Stimulated activated CD8-positive, alpha-beta memory T cell treated with anti-CD3 and anti-CD28 coated beads, Interleukin-15, amount 100 ng/mL, for 1 hour (primary cell): ENCODE data around the gene DCP1B.
A peak's percentile ranks its signal among the peaks of the same experiment; 100 is the strongest.
"Not testable (repeated sequence)": the region's sequence is repeated elsewhere in the genome, so short reads cannot be mapped to it uniquely, and the experiment has no call there.

Source experiments
- DNase-seq: peaks from one replicate; pipeline ENCODE4 v3.0.0-alpha.2; 2020; ENCODE audit warnings: low read depth

Gene DCP1B

DNA sequence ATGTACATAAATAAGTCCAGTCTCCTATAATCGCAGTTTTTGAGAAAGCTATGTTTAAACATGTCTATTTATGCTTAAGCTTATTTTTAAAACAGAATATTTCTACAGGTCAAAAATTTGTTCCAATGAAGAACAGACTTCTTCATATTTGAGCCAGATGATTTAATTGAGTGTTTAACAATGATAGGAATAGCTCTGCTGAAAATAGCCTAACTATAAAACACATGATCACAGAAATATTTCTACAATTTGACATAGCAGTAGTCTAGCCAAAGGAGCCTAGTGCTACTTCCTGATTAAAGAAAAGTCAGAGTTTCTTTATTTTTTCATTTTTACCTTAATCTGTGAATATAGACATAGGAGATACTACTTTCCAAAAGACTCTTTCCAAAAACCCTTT lies 29.4 kb downstream of the DCP1B start:
- DNase-seq: no peak

DNA sequence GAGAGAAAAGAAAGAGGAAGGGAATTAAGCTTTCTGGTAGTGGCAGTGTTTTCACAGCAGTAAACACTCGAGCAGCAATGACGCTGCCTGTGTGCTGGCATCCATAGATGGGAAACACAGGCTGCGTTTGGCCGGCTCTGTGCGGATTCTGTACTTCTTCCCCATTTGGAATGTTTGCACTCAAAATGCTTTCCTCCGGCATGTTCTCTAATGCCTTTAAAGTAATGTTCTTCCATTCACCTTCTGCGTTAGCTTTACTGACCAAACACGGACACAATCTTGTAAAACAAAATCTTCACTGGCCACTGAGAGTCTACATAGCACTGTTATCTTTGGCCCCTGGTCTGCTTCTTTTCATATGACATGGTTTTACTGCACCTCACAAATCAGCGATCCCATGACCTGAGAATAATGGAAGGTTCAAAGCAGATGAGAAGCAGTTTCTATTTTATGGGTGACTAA lies 31.4 kb downstream of the DCP1B start:
- DNase-seq: no peak

DNA sequence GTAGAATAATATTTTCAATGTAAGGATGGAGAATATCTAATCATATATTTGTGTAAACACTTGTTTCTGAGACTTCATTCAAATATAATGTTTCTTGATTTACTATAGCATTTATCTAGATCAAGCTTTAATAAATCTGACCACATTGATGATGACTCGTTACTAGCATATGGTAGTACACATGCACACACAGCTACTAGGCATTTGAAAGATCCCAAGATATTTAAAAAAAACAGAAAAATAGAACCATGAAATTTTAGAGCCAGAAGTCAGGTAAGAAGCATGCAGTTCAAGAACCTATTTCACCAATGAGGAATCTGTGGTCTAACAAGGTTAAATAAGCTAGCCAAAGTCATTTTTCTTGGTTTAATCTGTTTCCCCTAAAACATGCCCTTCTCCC lies 32.0 kb downstream of the DCP1B start:
- no peak for DNase-seq

DNA sequence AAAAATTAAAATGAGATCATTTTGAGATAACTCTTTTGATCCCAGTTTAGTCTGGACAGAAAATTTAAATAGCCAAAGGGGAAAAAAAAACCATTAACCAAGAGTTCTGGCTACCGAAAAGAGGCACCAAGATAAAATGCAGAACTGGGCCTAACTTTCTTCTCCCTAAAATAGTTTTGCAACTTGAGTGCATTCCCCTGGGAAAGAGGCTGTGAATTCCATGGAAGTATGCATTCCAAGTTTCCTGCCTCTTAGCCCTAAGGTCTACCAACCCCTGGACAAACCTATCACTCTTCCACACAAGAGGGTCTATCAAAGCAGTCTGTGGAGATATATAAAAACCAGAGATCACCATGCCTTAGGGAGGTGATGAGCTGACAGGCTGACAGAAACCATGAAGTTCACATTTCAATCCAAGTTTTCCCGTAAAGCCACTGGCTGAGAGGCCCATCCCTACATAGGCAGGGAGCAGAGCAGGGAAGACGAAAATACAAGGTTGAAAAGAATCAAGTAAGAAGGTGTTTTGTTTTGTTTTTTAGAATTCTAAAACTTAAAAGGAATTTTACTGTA lies 33.8 kb downstream of the DCP1B start:
- no peak for DNase-seq

DNA sequence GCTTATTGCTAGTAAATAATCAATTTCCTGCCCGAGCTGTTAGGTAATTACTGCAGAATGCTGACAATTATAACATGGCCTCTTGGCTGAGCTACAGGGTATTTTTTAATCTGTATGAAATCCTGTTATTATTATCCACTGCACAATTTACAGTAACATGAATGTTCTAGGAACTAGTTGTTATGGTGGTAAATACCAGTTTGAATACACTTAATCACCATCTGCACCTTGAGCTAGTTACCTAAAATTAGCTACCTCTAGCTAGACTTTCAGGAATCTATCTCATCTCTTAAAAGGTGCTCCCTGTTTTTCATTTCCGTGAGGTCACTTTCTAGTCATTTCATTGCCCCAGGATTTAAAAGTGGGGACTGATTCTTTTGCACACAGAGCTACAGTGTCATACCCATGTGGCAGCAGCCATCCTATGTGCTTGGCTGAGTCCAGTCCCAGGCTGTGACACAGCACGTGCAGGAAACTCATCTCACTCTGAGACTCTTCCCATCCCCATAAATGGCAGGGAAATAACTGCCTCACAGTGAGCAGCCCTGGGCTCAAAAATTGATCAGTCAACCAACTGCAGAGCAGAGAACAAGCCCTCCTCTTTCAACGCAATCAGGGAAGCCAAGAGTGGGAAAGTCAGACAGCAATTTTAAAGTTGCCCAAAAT lies 37.6 kb downstream of the DCP1B start:
- DNase-seq: no peak

DNA sequence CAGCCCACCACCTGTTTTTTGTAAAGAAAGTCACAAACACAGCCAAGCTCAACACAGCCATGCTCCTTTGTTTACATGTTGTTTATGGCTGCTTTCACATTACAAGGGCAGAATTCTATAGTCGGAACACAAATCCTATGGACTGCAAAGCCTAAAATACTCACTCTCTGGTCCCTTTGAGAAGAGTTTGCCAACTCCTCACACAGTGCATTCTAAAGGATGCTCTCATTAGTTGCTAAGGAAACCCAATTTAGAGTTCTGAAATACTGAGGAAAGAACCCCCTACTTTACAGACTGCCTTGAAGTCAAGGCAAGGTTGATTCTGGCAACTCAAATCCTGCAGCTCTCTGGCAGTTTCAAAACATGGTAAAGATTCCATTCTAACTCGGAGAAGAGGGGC lies 38.3 kb downstream of the DCP1B start:
- DNase-seq: no peak

DNA sequence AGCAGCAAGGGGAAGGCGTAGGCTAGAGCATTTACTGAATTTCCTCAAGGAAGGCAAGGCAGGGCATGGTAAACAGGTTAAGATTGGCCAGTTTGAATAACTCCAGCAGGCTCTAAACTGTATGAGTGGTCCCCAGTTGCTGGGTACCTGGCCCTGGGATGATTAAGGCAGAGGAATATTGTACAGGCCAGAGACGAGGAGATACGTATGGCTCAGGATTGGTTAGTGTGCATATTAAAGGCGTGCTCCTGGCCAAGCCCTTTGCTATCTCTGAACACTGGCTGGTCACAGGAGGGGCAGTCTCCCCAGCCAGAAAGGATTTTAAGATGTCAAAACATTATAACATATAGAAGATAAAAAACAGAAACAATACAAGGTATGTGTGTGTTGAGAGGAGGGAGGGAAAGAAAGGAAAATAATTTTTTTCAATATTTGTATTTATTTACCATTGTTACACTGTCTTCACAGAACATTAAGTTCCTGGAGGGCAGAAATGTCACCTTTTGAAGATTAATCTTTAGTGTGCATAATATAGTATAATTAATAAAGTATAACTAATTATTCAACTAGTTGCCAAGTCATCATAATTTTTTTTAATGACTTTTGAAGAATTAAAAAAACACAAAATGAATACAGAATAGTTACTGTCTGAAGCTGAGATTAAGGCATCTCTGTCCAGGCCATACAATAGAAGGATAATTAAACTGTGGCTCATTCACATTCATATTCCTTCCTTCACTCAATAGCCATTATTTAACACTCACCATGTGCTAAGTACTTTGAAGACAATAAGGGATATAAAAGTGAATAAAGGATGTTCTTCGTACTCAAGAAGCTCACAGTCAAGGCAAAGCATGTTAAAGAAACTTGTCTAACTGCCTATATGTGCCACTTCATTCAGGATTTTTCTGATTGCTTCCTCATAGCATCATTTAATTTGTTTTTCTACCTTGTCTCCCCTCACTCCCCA lies 41.9 kb downstream of the DCP1B start:
- DNase-seq: no peak

DNA sequence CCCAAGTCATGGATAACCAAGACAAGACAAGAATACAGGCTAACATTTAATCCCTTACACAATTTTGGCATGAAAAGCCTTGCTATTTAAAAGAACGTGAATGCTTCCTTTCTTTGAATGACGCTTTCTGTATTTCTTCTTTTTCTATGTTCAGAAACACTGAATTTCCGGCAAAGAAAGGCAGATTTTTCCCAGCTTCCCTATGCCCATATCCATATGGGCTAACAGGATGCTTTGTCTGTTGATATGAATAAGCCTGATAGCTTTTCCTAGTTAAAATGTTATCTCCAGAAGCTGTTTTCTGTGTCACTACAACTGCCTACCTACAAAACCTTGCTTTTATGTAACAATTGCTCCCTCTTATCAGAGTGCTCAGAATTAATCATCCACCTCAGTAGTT lies 47.5 kb downstream of the DCP1B start:
- no peak for DNase-seq

DNA sequence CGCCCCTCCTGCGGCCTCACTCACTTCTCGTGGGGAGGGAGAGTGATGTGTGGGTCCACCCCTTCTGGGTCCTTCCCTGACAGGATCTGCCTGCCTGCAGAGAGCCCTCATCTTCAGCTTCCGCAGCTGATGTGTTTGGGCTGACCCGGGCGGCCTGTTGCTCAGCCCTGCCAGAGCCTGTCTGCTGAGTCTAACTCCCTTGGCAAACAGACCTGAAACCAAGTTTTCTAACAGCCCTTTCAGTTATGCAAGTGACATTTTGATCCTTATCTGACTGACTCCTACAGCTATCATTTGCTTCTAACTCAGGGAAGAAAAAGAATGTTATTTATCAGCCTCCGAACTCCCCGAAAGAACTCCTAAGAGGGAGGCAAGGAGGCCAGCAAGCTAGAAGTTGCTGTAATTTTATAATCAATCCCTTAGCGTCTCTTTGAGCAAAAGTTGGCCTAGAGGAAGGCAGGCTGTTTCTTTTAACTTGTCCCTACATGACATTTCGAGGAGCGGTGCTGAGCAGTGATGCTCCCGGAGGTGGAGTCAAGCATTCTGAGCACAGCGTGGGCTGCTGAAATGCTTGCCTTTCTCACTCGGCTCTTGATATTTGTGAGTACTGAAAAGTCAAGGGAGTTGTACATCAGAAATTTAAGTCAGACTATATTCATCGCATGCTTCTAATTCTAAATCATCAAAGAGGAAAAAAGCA lies 54.3 kb downstream of the DCP1B start:
- no peak for DNase-seq

DNA sequence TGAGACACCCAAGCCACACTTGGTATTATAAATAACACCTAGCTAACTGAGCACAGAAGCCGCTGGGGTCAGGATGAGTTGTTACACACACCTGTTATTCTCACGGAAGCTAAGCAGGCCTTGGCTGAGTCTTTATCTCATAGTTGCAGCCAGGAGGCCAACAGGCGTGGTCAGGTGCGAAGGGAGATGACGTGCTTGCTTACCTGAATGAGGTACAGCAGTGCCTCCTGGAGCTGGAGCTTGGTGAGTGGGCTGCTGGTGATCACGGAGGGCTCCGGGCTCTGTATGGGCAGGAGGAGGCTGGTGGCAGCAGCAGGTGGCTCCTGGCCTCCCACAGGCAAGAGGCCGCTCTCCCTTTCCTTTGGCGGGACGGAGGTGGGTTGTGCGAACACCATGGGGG lies 55.4 kb downstream of the DCP1B start:
- no peak for DNase-seq

DNA sequence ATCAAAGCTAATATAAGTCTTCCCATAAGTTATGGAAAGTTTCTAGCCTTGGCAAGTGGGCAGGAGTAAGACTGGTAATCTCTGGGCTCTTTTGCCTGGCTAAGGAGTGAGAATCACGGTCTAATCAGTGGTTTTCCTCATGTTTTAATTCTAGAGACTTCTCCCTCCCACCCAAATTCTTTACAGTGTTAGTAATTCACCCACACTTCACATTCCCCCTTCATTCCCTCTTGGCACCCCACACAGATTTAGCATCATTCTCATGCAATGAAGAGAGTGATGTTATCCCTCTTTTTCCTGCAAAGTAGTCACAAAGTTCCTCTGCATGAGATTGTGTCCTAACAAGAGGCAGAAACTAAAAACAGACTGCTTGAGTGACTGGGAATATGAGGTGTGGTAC lies 57.2 kb downstream of the DCP1B start:
- no peak for DNase-seq

DNA sequence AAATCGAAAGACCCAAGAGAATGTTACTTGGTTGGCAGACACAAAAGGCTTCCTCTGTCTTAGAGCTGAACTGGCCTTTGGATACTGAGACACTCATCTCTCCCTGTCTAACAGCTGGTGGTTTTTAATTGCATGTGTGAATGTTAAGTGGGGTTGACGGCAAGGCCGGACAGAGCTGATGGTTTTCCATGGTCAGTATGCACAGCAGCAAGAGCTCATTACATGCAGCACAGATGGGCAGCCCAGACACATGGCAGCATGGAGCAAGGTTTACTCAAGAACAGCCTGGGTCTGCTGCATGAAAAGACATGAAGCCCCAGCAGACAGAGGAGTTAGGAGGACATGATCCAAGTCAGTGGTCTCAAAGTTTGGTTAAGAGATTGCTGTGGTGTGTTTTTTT lies 58.0 kb downstream of the DCP1B start:
- no peak for DNase-seq

DNA sequence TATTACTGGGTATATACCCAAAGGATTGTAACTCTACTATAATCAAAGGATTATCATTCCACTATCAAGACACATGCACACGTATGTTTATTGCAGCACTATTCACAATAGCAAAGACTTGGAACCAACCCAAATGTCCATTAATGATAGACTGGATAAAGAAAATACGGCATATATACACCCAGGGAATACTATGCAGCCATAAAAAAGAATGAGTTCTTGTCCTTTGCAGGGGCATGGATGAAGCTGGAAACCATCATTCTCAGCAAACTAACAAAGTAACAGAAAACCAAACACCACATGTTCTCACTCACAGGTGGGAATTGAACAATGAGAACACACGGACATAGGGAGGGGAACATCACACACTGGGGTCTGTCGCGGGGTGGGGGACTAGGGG lies 58.8 kb downstream of the DCP1B start:
- not testable (repeated sequence) for DNase-seq

DNA sequence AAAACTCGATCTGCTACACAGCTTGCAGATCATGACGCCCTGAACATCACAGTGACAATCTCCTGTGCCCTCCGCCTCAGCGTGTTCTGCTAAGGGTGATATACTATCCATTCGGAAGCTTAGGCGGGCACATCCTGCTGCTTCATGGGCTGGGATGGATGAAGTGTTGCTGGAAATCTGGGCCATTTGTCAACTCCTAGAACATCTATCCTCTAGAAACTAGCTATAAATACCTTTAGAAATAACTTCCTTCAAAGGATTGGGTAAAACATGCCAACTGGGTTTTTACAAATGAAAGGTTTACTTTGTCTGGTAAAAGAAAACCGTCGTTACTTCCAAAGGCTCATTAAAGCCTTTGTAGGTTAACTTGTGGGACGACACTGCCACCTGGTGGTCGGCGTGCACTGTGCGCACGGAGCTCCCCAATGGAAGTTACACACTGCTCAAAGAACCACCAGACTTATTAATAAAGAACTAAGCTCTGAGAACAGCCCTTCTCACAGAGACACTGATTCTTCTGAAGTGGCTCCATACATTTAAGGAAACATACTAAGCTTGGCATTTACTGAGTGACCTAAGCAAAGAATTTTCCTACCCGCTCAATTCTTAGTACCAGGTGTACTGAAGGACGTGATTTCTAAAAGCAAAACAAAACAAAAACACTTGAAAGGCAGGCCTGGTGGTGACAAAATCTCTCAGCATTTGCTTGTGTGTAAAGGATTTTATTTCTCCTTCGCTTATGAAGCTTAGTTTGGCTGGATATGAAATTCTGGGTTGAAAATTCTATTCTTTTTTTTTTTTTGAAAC lies 64.3 kb downstream of the DCP1B start:
- peak; percentile 88 for DNase-seq

DNA sequence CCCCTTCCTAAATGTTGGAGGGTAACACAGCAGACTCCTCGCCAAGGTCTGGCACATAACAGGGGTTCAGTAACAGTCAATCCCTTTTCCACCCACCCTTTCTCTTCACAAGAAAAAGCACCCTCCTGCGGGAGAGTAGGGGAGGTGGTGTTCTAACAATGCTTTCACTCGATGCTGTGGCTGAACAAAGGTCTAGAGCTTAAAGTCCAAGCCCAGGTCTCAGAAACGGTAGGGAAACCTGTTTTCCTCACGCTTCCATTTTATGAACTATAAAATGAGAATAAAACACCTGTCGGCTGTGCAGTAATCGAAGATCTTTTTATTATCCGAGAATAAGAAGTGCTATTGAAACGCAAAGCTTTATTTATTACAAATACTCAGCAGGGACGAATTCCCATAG lies 64.9 kb downstream of the DCP1B start:
- DNase-seq: no peak

DNA sequence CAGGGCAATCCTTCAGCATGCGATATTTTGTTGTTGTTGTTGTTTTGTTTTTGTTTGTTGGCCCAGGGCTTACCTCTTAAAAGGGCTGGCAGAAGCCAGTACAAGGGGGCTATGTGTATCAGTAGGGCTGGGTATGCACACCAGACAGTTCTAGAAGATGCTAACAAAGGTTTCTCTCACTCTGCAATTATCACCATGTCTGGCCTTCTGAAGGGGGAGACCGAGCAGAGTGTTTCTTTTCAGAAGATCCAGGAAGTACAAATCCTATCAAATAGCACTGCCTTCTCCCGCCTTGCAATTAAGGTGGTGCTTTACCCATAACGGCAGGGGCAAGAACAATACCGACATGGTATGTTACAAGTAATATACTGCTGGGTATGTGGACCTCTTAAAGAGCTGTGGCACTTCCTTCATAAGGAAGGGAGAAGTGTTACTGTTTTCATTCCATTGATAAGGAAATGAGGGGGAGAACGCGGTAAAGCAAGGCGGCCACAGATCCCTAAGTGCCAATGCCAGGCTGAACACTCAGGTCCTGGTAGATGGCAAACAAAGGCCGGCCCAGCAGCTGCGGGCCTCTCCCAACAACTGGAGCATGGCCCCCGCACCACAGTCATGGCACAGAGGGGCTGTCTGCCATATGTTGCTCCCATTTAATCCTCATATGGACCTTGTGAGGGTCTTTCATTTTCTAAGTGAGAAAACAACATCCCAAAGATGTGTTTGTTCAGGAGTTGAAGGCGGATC lies 66.6 kb downstream of the DCP1B start:
- no peak for DNase-seq

DNA sequence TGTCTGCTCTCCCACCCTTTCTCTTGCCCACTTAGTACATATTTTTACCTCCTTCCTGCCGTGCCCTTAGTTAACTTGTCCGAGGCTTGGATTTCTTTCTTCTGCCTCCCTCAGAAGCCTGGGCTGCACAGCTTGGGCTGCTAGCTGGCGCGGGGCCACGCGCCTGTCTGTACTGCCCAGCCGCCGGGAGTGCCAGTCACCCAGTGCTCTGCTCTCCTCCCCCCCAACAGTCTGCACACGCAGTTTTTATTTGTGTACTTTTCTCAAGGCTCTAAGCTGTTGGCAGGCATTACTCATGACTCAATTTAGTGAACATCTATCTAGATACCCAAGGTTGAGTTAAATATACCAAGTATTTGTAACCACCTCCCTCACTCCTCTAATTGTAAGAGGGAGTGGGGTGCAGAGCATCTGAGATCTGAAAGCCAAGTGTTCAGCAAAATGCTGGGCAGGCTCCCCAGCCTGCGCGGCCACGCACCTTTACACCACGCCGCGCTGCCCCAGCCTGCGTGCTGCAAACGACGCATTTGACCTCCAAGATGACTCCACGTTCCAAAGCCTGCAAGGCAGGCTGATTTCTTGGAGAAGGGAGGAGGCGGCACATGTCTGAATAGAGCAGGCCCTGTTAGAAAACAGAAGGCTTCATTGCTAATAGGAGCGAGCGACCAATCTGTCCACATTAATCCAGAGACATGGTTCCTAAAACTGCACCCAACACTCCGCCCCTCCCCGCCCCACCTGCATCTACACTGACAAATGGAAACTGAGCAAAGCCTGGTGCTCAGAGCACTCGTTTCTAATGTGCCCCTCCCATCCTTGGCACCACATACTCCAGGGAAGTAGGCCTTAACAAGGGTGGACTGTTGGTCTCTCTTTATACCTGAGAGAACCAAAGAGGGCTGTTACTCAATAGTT lies 67.6 kb downstream of the DCP1B start:
- no peak for DNase-seq

DNA sequence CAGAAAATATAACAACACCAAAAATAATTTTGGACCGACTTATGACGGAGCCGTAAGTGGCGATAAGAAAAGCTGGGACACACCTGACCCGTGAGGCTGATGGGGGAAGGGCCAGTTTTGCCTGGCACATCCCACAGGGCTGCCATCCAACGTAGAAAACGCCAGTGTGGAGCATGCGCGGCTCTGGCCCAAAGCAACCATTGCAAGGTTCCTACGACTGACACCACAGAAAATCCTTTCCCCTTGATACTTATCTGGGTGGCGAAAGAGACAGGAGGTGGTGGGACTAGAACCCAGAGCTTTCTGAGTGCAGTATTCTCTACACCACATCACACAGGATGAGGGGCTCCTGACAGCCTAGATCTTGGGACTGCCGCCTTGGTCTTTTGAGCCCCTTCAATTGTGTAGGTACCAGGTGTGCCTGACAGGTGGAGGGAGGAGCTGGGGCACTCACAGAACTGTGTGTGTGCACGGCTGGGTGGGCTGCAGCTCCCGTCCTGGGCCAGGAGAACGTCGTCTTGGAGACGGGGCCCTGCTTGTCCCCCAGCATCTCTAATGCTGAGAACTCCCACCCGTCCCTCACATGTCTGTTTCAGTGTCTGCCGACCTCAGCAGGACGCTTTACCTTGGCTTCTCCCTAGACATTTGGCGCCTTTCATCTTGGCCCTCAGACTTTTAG lies 68.4 kb downstream of the DCP1B start:
- DNase-seq: no peak

DNA sequence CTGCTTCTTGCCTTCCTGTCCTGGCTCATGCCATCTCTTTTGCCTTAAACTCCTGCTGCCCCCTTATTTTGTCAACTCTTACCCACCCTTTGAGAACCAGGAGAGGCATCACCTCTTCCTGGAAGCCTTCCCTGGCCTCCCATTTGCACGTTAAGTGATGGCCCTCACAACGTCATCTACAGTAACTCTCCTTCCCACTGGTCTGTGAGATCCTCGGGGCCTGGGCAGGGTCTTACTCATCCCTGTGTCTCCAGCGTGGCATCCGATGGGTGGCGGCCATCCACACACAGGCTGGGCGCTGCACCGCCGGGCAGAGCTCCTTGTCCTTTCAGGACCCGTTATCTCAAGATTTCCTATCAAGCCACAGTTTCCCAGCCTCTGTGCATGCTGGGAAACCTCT lies 69.0 kb downstream of the DCP1B start:
- DNase-seq: no peak
